CD1c-positive myeloid dendritic cell (primary cell): ENCODE measurements around the gene EPHB3.
"Not testable (repeated sequence)": the region's sequence is repeated elsewhere in the genome, so short reads cannot be mapped to it uniquely, and the experiment has no call there.

ENCODE experiments used
- DNase-seq: peaks from one replicate; pipeline ENCODE4 v3.0.0-alpha.2; 2016; ENCODE audit errors: extremely low spot score

The EPHB3 gene

GRCh38 chr3:184598574-184598927, 37.0 kb downstream of the EPHB3 start:
- no peak for DNase-seq

DNA sequence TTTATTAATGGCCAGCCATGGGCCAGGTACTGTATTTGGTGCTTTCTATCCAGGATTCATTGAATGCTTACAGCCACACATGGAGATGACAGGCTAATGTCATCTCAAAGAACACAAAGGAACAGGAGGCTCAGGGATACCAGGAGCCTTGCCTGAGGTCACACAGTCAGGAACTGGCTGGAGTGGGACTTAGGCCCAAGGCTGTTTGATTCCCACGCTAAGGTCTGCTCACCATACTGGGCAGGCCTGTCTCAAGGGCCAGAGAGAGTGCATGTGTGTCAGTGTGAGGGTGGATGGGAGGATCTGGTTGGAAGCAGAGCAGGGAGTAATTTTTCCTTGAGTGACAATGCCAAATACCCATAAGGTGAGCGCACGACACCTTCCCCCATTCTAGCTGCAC, 37.6 kb downstream of the EPHB3 start:
- DNase-seq, result no peak

- no peak for DNase-seq
Measured at GRCh38 chr3:184600685-184601377, 39.2 kb downstream of the EPHB3 start.

- no peak for DNase-seq
Measured at GRCh38 chr3:184601576-184602371, 40.2 kb downstream of the EPHB3 start.

- no peak for DNase-seq
Measured at GRCh38 chr3:184602372-184603150, 41.0 kb downstream of the EPHB3 start.

DNA sequence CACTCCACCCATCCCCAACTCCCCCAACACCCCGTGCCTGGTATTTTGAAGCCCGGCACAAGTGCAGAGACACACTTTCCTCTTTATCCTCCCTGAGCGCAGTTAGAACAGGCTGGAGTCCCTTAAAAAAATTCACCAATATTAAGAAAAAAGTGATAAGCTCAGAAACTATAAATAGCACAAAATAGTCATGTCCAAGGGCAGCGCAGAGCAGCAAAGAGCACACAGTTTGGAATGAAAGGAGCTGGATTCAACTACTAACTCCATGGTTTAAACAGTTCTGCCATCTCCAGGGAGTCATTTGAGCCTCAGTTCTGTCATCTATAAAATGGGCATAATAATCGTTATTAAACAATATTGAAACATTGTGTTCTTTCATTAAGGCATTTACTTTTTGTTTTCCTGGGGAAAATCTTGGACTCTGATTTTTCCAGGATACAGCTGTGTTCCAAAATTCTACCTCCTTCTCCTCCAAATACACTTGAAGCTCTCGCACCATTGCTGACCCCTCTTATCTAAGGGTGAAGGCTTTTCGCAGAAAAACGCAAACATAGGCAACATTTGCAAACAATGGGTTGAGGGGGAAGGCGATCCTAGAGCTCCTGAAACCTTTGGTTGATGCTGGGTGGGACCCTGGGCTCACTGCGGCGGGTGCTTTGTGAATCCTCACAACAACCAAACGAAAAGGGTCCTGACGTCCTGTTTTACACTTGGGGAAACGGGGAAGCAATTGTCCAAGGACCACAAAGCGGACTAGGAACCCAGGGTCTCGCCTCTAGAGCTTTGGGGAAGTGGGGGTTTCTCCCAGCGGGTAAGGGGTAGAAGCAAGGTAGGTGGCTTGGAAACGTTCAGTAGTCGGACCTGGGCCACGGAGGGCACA, 41.8 kb downstream of the EPHB3 start:
- peak; percentile 25 for DNase-seq

- DNase-seq, result peak; percentile 29
Measured at GRCh38 chr3:184604039-184604601, 42.5 kb downstream of the EPHB3 start.

DNA sequence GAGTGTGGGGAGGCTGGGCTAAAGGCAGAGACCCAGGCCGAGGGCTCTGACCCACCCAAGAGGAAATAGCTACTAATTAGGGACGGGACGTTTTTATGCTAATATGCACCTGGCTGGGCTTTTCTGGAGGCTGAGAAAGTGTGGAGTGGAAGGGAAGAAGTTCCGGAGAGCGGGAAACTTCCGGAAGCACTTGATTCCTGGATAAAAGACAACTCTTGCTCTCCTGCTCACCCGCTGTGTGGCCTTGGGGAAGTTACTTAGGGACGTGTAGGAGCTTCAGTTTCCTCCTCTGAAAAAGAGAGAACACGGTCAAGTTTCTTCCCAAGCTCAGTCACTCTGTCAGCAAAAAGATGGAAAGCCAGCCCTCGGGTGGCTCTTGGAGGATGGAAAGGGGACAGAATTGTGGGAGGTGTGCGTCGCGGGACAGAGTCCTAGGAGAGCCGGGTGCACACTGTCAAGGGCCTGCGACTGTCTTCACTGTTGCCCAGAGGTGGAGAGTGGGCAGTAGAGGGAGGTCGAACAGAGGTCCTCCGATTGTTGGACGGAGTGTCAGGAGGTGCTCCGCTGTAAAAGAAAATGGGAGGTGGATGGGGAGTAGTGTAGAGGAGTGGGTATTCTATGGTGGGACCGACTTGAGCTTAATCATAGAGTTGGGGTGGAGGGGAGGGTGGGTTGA, 43.2 kb downstream of the EPHB3 start:
- DNase-seq, result peak; percentile 57

DNA sequence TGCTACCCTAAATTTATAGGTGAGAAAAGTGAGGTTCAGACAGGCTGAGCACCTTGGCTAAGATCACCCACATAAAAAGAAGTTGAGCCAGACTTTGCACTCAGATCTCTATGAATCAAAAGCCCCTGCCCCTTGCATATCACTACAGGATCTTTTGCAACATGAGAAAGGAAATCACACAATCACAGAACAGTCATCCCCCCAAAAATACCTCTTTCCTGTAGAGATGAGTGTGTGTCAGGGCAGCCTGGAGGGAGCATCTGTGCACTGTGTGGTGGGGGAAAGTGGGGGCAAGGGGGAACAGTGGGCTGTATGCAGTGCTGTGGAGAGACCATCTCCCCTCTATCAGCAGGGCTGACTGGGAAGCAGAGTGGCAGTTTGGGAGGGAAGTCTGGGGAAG, 46.6 kb downstream of the EPHB3 start:
- DNase-seq, result no peak

- no peak for DNase-seq
Measured at GRCh38 chr3:184609476-184610244, 48.1 kb downstream of the EPHB3 start.

- no peak for DNase-seq
Measured at GRCh38 chr3:184610245-184610871, 48.8 kb downstream of the EPHB3 start.

DNA sequence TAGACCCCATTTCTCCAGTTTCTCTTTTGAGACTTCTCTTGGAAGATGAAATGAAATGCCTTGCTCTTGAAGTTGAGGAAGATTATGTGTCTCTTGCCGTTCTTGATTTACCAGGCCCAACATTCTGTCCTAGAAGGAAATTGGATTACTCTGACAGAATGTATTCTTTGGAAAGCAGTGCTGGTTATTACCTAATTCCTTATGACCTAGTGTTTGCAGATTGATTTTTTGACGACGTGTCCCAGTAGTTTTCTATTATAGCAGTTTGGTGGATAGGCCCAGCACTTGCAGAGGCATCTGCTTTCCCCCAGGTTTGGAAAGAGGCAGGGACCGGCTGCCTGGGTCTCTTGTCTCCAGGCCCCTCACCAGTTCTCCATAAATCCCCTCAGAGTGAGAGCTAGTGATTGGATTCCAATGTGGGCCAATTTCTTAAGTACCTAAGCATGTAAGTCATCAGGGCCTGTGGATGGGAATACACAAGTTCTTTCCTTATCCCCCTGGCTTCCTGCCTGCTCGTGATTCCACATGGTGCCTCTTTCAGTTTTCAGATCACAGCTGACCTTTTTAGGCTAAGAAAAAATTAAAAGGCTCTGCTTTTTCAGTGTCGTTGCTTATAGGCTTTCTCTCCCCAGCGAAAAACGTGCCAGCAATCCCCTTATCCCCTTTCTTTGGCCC, 50.2 kb downstream of the EPHB3 start:
- no peak for DNase-seq

DNA sequence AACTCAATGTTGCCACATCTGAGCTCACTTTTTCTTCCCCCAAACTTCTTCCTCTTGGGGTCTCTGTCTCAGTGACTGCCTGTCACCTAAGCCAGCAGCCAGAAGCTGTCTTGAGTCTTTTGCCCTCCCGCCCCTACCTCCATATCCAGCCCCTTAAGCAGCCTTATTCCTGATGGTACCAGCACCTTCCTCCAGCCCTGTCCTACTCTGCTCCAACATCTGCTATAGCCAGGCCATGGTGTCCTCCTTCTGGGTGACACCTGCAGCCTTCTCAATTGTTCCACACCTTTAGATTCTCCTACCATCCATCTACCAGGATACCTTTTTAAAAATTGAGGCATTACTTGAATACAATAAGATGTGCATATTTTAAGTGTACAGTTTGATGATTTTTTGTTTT, 53.8 kb downstream of the EPHB3 start:
- DNase-seq, result no peak

DNA sequence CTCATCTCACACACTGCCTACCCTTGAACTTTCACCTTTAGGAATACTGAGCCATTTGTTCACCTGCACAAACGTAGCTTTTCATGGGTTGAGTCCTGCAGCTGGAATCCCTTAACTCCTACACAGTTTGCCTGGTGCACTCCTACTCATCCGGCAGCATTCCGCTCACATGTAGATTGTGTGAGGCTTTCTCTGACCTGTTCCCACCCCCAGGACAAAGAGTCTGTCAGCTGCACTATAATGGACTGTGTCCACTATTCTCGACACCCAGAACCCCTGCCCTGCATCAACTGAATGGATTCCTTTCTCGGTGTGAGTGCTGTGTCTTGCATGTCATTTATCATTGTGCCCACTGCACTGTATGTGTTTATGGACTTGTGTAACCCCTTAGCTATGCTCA, 54.9 kb downstream of the EPHB3 start:
- DNase-seq, result no peak

DNA sequence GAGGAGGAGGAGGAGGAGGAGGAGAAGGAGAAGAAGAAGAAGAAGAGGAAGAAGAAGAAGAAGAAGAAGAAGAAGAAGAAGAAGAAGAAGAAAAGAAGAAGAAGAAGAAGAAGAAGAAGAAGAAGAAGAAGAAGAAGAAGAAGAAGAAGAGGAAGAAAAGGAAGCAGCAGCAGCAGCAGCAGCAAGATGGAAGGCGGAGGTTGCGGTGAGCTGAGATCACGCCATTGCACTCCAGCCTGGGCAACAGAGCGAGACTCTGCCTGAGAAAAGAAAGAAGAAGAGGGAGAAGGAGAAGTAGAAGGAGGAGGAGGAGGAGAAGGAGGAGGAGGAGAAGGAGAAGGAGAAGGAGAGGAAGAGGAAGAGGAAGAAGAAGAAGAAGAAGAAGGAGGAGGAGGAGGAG, 55.7 kb downstream of the EPHB3 start:
- not testable (repeated sequence) for DNase-seq

GRCh38 chr3:184618811-184619210, 57.2 kb downstream of the EPHB3 start:
- DNase-seq, result peak; percentile 40

DNA sequence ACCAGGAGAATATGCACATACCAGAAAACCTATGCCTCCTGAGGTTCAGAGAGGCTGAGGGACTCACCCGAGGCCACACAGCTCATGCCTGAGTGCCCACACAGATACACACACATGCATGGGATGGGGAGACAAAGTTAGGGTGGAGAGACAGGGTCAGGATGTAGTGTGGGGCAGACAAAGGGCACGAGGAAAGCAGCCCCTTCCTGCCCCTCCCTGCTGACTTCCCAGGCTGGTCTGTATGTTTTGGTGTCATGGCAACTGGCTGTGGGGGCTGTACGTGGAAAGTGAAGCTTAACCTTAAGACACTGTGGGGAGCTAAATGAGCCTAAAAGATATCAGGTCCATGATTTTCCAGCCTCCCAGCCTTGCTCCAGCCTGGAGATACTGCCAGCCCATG, 57.8 kb downstream of the EPHB3 start:
- peak; percentile 15 for DNase-seq

GRCh38 chr3:184619787-184620430, 58.3 kb downstream of the EPHB3 start:
- no peak for DNase-seq
